ENCODE data around the gene CEP170B. TPM values are rescaled to one million over a fixed set of nuclear protein-coding genes. Genes with fewer than 3 reads are reported as not detected.
A peak's percentile ranks its signal among the peaks of the same experiment; 100 is the strongest.

CEP170B gene
- total and polyA plus RNA-seq, 2 donors (not counting 1 experiment from before 2014, with no cell fraction given): 0.16 to 0.59 TPM

DNA sequence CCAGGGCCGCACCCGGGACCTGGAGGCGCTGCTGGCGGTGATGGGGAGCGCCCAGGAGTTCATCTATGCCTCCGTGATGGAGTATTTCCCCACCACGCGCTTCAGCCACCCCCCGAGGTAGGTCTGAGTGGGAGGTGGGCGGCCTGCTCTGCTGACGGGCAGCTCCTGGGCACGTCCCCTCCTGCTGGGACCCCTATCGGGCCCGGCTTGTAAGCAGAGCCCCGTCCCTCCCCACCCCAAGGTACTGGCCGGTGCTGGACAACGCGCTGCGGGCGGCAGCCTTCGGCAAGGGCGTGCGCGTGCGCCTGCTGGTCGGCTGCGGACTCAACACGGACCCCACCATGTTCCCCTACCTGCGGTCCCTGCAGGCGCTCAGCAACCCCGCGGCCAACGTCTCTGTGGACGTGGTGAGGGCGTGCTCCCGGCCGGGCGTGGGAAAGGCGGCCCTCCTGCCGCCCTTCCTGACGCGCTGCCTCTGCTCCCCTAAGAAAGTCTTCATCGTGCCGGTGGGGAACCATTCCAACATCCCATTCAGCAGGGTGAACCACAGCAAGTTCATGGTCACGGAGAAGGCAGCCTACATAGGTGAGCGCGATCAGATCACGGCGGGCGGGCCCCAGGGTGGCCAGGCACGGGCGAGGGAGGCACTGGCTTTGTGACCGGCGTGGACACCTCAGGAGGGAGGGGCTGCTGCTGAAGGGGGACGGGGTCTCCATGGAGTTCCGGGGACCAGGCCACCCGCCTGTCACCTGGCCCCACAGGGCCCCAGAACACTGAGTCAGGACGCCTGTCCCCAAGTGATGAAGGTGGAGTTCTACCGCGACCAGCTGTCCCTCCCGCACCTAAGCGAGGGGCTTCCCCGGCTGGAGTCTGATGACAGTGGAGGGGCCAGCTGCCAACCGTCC lies 67.0 kb downstream of the CEP170B start:
- ChIA-PET POLR2A (no interaction called here), CTCF (interaction anchor here (1.2 to 5.6 kb wide), 5 partner anchors 10 to 114 kb away, joined by 3 to 34 read pairs (median 5); no protein-coding TSS in a partner anchor)
- Histone ChIP-seq H3K36me3 (replicated peaks in 1 of 2; ENCODE audit: control extremely low read depth in 1 of 2, control insufficient read depth in 1 of 2, extremely low read depth in 1 of 2, insufficient read depth in 2 of 2, low read length in 1 of 2) (peaks cover 0 to 35% of the 10 kb centered on the region in 2 experiments), H3K9me3 (ENCODE audit: control extremely low read depth in 1 of 3, control insufficient read depth in 2 of 3, insufficient read depth in 1 of 3, low read length in 2 of 3) (no peaks in the 10 kb centered on the region), H3K4me3 (ENCODE audit: control extremely low read depth in 1 of 5, extremely low read depth in 1 of 5, insufficient read depth in 1 of 5, low read depth in 2 of 5, low read length in 4 of 5) (no peak overlapping the region), H4K20me1 (ENCODE audit: control insufficient read depth, insufficient read depth, low read length, poor library complexity, severe bottlenecking) (peaks cover 30% of the 10 kb centered on the region), H3K9ac (ENCODE audit: low read length) (no peak overlapping the region), H3K27me3 (replicated peaks in 1 of 4; ENCODE audit: control extremely low read depth in 1 of 4, control insufficient read depth in 3 of 4, insufficient read depth in 4 of 4, low read length in 3 of 4) (peaks cover 0 to 7% (median 2%) of the 10 kb centered on the region in 4 experiments), H3K27ac (ENCODE audit: low read length in 2 of 2) (no peak overlapping the region), H3K4me1 (ENCODE audit: control insufficient read depth in 2 of 2, insufficient read depth in 2 of 2, low read length in 2 of 2) (peaks cover 11 to 30% of the 10 kb centered on the region in 2 donors), H2AFZ (ENCODE audit: insufficient read depth, low read depth, low read length, poor library complexity, severe bottlenecking) (no peak overlapping the region), H3K4me2 (replicated peaks; ENCODE audit: low read depth, low read length, poor library complexity, severe bottlenecking) (peak overlapping the region; percentile 81), H3K79me2 (ENCODE audit: control insufficient read depth, insufficient read depth, low read length) (peaks cover 19% of the 10 kb centered on the region)
- H3K27ac Mint-ChIP-seq: peak overlapping the region; percentile 46
- H3K4me3 Mint-ChIP-seq: peak overlapping the region; percentile 63
- WGBS (ENCODE audit: insufficient coverage): 96% methylated on average over 59 of the region's 64 CpGs
- no peak for TF ChIP-seq EZH2 (IDR thresholded peaks at IDR 0.05; ENCODE audit: borderline replicate concordance, insufficient read depth, low read depth, low read length, poor library complexity, severe bottlenecking)
- TF ChIP-seq, protein P1, sequence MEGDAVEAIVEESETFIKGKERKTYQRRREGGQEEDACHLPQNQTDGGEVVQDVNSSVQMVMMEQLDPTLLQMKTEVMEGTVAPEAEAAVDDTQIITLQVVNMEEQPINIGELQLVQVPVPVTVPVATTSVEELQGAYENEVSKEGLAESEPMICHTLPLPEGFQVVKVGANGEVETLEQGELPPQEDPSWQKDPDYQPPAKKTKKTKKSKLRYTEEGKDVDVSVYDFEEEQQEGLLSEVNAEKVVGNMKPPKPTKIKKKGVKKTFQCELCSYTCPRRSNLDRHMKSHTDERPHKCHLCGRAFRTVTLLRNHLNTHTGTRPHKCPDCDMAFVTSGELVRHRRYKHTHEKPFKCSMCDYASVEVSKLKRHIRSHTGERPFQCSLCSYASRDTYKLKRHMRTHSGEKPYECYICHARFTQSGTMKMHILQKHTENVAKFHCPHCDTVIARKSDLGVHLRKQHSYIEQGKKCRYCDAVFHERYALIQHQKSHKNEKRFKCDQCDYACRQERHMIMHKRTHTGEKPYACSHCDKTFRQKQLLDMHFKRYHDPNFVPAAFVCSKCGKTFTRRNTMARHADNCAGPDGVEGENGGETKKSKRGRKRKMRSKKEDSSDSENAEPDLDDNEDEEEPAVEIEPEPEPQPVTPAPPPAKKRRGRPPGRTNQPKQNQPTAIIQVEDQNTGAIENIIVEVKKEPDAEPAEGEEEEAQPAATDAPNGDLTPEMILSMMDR (IDR thresholded peaks at IDR 0.05): no peak
- H3K27me3 Mint-ChIP-seq: peaks cover 4% of the 10 kb centered on the region
- peaks cover 27% of the 10 kb centered on the region for H3K4me1 Mint-ChIP-seq
- ATAC-seq (ENCODE audit: low read depth) (no peak), DNase-seq (peak; percentile 35)
- H3K9me3 Mint-ChIP-seq (ENCODE audit: insufficient read depth): no peaks in the 10 kb centered on the region
- intact Hi-C loops (cut with micrococcal nuclease): loop anchor here (2.0 kb wide), 1 partner anchor 53 kb away; the partner anchor contains the start of gene CLBA1
